Right cardiac atrium (tissue), 5 donors: ENCODE results near the gene DDX28. TPM values are rescaled to one million over a fixed set of nuclear protein-coding genes. Genes with fewer than 3 reads are reported as not detected.
"Not testable (repeated sequence)": the region's sequence is repeated elsewhere in the genome, so short reads cannot be mapped to it uniquely, and the experiment has no call there.

ENCODE experiments used
- ATAC-seq, 2 donors: fragments of 200-7000 bp; cut with Tn5 transposase; one replicate each; pipeline versions ENCODE4 v1.8.0 to v1.9.1; 2020; ENCODE audit warnings: moderate library complexity in 2 of 2, mild to moderate bottlenecking in 1 of 2
- DNase-seq, 3 donors: peaks; one replicate each; pipeline ENCODE4 v3.0.0-alpha.2; 2020
- H3K27ac ChIP-seq: one replicate; pipeline ENCODE4 v1.5.1; 2013; ENCODE audit warnings: mild to moderate bottlenecking, low read length, control low read depth, moderate library complexity
- H3K27me3 ChIP-seq: one replicate; pipeline ENCODE4 v1.6.1; 2013; ENCODE audit not compliant: control insufficient read depth, insufficient read depth
- H3K4me1 ChIP-seq: one replicate; pipeline ENCODE4 v1.6.1; 2013; ENCODE audit warnings: low read length; ENCODE audit not compliant: control insufficient read depth, insufficient read depth
- H3K4me3 ChIP-seq: one replicate; pipeline ENCODE4 v1.5.1; 2013; ENCODE audit warnings: low read length, control low read depth
- H3K9me3 ChIP-seq: one replicate; pipeline ENCODE4 v1.6.1; 2013; ENCODE audit warnings: low read length; ENCODE audit not compliant: control insufficient read depth
- WGBS: extraction: QIAGEN DNeasy Blood & Tissue Kit; methylation state at CpG from one replicate; pipeline ENCODE4 v1.1.7; 2013; 5-methylcytosine and 5-hydroxymethylcytosine counted together
- intact Hi-C, 4 donors: fragments of 100-400 bp; cut with DNase I; formaldehyde crosslinking; loops; one replicate each; pipeline versions ENCODE4 v1.11.0 to v1.14.0; 2022 to 2023
- polyA plus RNA-seq: library from polyadenylated mRNA; stranded (reverse); fragments of 200-250 nt; gene quantifications from one replicate; pipeline ENCODE4 v1.2.3, GENCODE V29; 2013
- total RNA-seq, 4 donors: library from RNA; stranded (reverse); fragmentation: NEBNext Ultra II Directional; extraction: Animal tissue kit (Norgen Biotek cat#: 25700); gene quantifications; one replicate each; pipeline ENCODE4 v1.2.1, GENCODE V29; 2021
- donor health status: healthy with polysubstance abuse.
- donor health status: DM: no; HTN: yes; CAD: no.
- donor health status: DM: no; HTN: no; CAD: no.
- donor health status: DM: no; HTN: yes; CAD: no; lungs with severe emphysema.
- donor health status: DM: yes; HTN: yes; CAD: no.

The DDX28 gene
- total and polyA plus RNA-seq, 5 donors = 6.7 to 8.4 (median 7.7) TPM

- ATAC-seq (no peak), DNase-seq (peak in 1 of 3 donors; percentile 20)
- 91% methylated on average over 5 of the region's 5 CpGs for WGBS
- no peaks in the 10 kb centered on the region for H3K27me3 ChIP-seq
- H3K9me3 ChIP-seq = no peaks in the 10 kb centered on the region
- intact Hi-C loops = loop anchor here in 1 of 4 donors (10.0 kb wide), 1 partner anchor 58 kb away; no protein-coding TSS in a partner anchor
- no peak overlapping the region for H3K27ac ChIP-seq
- no peak overlapping the region for H3K4me3 ChIP-seq
- H3K4me1 ChIP-seq = peaks cover 4% of the 10 kb centered on the region
Observed at GRCh38 chr16:67986949-67987348, 36.1 kb downstream of the DDX28 start.

GRCh38 chr16:67982011-67982696 lies 40.9 kb downstream of the DDX28 start:
- DNase-seq (peak in 1 of 3 donors; percentile 51), ATAC-seq (no peak)
- H3K9me3 ChIP-seq = no peaks in the 10 kb centered on the region
- WGBS = 95% methylated on average over 49 of the region's 49 CpGs
- no peaks in the 10 kb centered on the region for H3K27me3 ChIP-seq
- intact Hi-C loops = loop anchor here in 1 of 4 donors (10.0 kb wide), 1 partner anchor 63 kb away; no protein-coding TSS in a partner anchor
- H3K27ac ChIP-seq = no peak overlapping the region
- peaks cover 4% of the 10 kb centered on the region for H3K4me1 ChIP-seq
- H3K4me3 ChIP-seq = no peak overlapping the region

GRCh38 chr16:67979955-67980678 lies 42.9 kb downstream of the DDX28 start, which contains the start of gene DPEP3:
Gene DPEP3, minus strand, starts transcription at chr16:67980499. Its CDS starts 119 bp downstream, at chr16:67980380.
- Histone ChIP-seq H3K9me3 (no peaks in the 10 kb centered on the region), H3K27ac (no peak within 1 kb of the TSS), H3K4me1 (peaks cover 3% of the 10 kb centered on the region), H3K27me3 (no peaks in the 10 kb centered on the region), H3K4me3 (no peak within 1 kb of the TSS)
- DNase-seq = peak in 1 of 3 donors; percentile 39
- WGBS = 56% methylated on average over 62 of the region's 62 CpGs
- intact Hi-C loops = loop anchor here in 1 of 4 donors (10.0 kb wide), 1 partner anchor 65 kb away; no protein-coding TSS in a partner anchor
- ATAC-seq = no peak

- Histone ChIP-seq H3K4me1 (no peaks in the 10 kb centered on the region), H3K9me3 (no peaks in the 10 kb centered on the region), H3K27ac (no peak overlapping the region), H3K27me3 (no peaks in the 10 kb centered on the region), H3K4me3 (no peak overlapping the region)
- peak in 1 of 3 donors; percentile 11 for DNase-seq
- intact Hi-C loops = no loop called here
- ATAC-seq = peak in 1 of 2 donors; percentile 69
- WGBS = 63% methylated on average over 9 of the region's 9 CpGs
Observed at GRCh38 chr16:67977469-67978227, 45.4 kb downstream of the DDX28 start.

GRCh38 chr16:67977005-67977404 lies 46.0 kb downstream of the DDX28 start:
- no peak for DNase-seq
- Histone ChIP-seq H3K27me3 (no peaks in the 10 kb centered on the region), H3K9me3 (no peaks in the 10 kb centered on the region), H3K27ac (no peak overlapping the region), H3K4me1 (no peaks in the 10 kb centered on the region), H3K4me3 (no peak overlapping the region)
- peak in 1 of 2 donors; percentile 6 for ATAC-seq
- WGBS = 54% methylated on average over 5 of the region's 5 CpGs
- intact Hi-C loops = no loop called here

- DNase-seq = no peak
- Histone ChIP-seq H3K4me1 (no peaks in the 10 kb centered on the region), H3K27me3 (no peaks in the 10 kb centered on the region), H3K4me3 (no peak overlapping the region), H3K9me3 (no peaks in the 10 kb centered on the region), H3K27ac (no peak overlapping the region)
- peak in 1 of 2 donors; percentile 3 for ATAC-seq
- WGBS = 85% methylated on average over 2 of the region's 2 CpGs
- intact Hi-C loops = no loop called here
Observed at GRCh38 chr16:67976205-67976604, 46.8 kb downstream of the DDX28 start.

GRCh38 chr16:67975321-67976105 lies 47.5 kb downstream of the DDX28 start:
- Histone ChIP-seq H3K27ac (no peak overlapping the region), H3K27me3 (no peaks in the 10 kb centered on the region), H3K9me3 (no peaks in the 10 kb centered on the region), H3K4me3 (no peak overlapping the region), H3K4me1 (no peaks in the 10 kb centered on the region)
- ATAC-seq = no peak
- DNase-seq = no peak
- intact Hi-C loops = no loop called here
- WGBS = 79% methylated on average over 14 of the region's 14 CpGs

- intact Hi-C loops, H3K27ac ChIP-seq, ATAC-seq, DNase-seq, H3K4me3 ChIP-seq, H3K9me3 ChIP-seq, H3K27me3 ChIP-seq, H3K4me1 ChIP-seq: not testable (repeated sequence)
- 94% methylated on average over 7 of the region's 7 CpGs for WGBS
Observed at GRCh38 chr16:67972285-67972684, 50.7 kb downstream of the DDX28 start.

- peaks cover 10% of the 10 kb centered on the region for H3K4me1 ChIP-seq
- no peaks in the 10 kb centered on the region for H3K9me3 ChIP-seq
- H3K27me3 ChIP-seq = no peaks in the 10 kb centered on the region
- 92% methylated on average over 9 of the region's 9 CpGs for WGBS
- no peak overlapping the region for H3K4me3 ChIP-seq
- intact Hi-C loops = no loop called here
- no peak for DNase-seq
- no peak for ATAC-seq
- H3K27ac ChIP-seq = no peak overlapping the region
Observed at GRCh38 chr16:67971111-67971510, 51.9 kb downstream of the DDX28 start.
